CD4-positive, CD25-positive, alpha-beta regulatory T cell (primary cell): ENCODE data around the gene RC3H2. TPM values are rescaled to one million over a fixed set of nuclear protein-coding genes. Genes with fewer than 3 reads are reported as not detected.
"Not testable (repeated sequence)": the region's sequence is repeated elsewhere in the genome, so short reads cannot be mapped to it uniquely, and the experiment has no call there.

Source experiments
- ATAC-seq, 2 donors: fragments of 150-1000 bp; cut with Tn5 transposase; one replicate each; pipeline ENCODE4 v1.10.0; 2021; ENCODE audit warnings: low read depth in 2 of 2, moderate number of reproducible peaks in 2 of 2, moderate library complexity in 1 of 2
- DNase-seq, 3 donors: peaks; one replicate each; pipeline versions ENCODE4 v3.0.0 to v3.0.0-alpha.2; 2012 to 2022; ENCODE audit warnings: mixed read lengths in 1 of 3
- H3K27ac ChIP-seq: one replicate; pipeline ENCODE4 v1.7.0; 2013; ENCODE audit warnings: mild to moderate bottlenecking, low read length; ENCODE audit not compliant: insufficient read depth, poor library complexity, severe bottlenecking
- H3K27me3 ChIP-seq: one replicate; pipeline ENCODE4 v1.7.0; 2013; ENCODE audit warnings: low read length; ENCODE audit not compliant: control insufficient read depth, insufficient read depth
- H3K36me3 ChIP-seq: one replicate; pipeline ENCODE4 v1.7.0; 2013; ENCODE audit warnings: mild to moderate bottlenecking, low read length, moderate library complexity; ENCODE audit not compliant: control insufficient read depth, insufficient read depth
- H3K4me1 ChIP-seq: 2 replicates; pipeline ENCODE4 v1.7.0; 2013; ENCODE audit warnings: mild to moderate bottlenecking, low read length; ENCODE audit not compliant: insufficient read depth, control insufficient read depth, poor library complexity, severe bottlenecking
- H3K4me3 ChIP-seq: one replicate; pipeline ENCODE4 v1.7.0; 2013; ENCODE audit warnings: low read depth, mild to moderate bottlenecking, low read length, moderate library complexity
- H3K9me3 ChIP-seq, 2 experiments: 1 replicate in 1 of 2; 2 replicates in 1 of 2; pipeline ENCODE4 v1.7.0; 2013; ENCODE audit warnings: low read length in 2 of 2, mild to moderate bottlenecking in 1 of 2, moderate library complexity in 1 of 2; ENCODE audit not compliant: control insufficient read depth in 2 of 2
- H3K27ac Mint-ChIP-seq, 3 donors: one replicate each; pipeline ENCODE4 v1.8.0; 2020 to 2022; ENCODE audit warnings: mild to moderate bottlenecking in 3 of 3, mixed read lengths in 3 of 3, moderate library complexity in 2 of 3
- H3K27me3 Mint-ChIP-seq: one replicate; pipeline ENCODE4 v1.8.0; 2022; ENCODE audit warnings: mild to moderate bottlenecking, mixed read lengths
- H3K36me3 Mint-ChIP-seq: one replicate; pipeline ENCODE4 v1.8.0; 2020; ENCODE audit warnings: mixed read lengths
- H3K4me1 Mint-ChIP-seq, 4 donors: one replicate each; pipeline ENCODE4 v1.8.0; 2020 to 2022; ENCODE audit warnings: mixed read lengths in 4 of 4, mild to moderate bottlenecking in 1 of 4
- H3K4me3 Mint-ChIP-seq, 4 donors: one replicate each; pipeline ENCODE4 v1.8.0; 2020 to 2022; ENCODE audit warnings: mild to moderate bottlenecking in 4 of 4, mixed read lengths in 4 of 4, moderate library complexity in 3 of 4
- H3K9me3 Mint-ChIP-seq, 7 donors: one replicate each; pipeline ENCODE4 v1.8.0; 2020 to 2022; ENCODE audit warnings: mixed read lengths in 7 of 7, mild to moderate bottlenecking in 3 of 7, moderate library complexity in 2 of 7
- polyA plus RNA-seq, 4 donors: library from polyadenylated mRNA; unstranded; fragments of 300-500 nt; fragmentation: Illumina TruSeq; gene quantifications; one replicate each; pipeline ENCODE4 v1.2.3, GENCODE V29; 2021
- total RNA-seq: library from RNA; stranded (reverse); gene quantifications from one replicate; pipeline ENCODE4 v1.2.3, GENCODE V29; 2022

RC3H2 gene
- total and polyA plus RNA-seq, 5 donors from 2014 or later: 23.2 to 82.4 (median 29.8) TPM

GRCh38 chr9:122912964-122913673 is 8.0 kb upstream of the RC3H2 start, which contains the start of gene ZBTB6:
Gene ZBTB6, minus strand, starts transcription at chr9:122913323. Its CDS starts 1,251 bp downstream, at chr9:122912072.
- H3K27me3 ChIP-seq: no peaks in the 10 kb centered on the region
- H3K36me3 Mint-ChIP-seq: peaks cover 12% of the 10 kb centered on the region
- no peaks in the 10 kb centered on the region for H3K27me3 Mint-ChIP-seq
- peaks cover 15% of the 10 kb centered on the region for H3K4me1 ChIP-seq
- no peaks in the 10 kb centered on the region for H3K9me3 ChIP-seq
- H3K4me3 Mint-ChIP-seq: peak within 1 kb of the TSS; percentile 91 to 99 (median 98)
- H3K9me3 Mint-ChIP-seq: no peaks in the 10 kb centered on the region
- DNase-seq (peak; percentile 61 to 90 (median 77)), ATAC-seq (peak; percentile 94)
- peaks cover 25% of the 10 kb centered on the region for H3K36me3 ChIP-seq
- peak within 1 kb of the TSS; percentile 91 to 100 (median 98) for H3K27ac Mint-ChIP-seq
- H3K4me3 ChIP-seq: peak within 1 kb of the TSS; percentile 94
- H3K27ac ChIP-seq: peak within 1 kb of the TSS; percentile 87
- peaks cover 26 to 40% (median 33%) of the 10 kb centered on the region in 4 donors for H3K4me1 Mint-ChIP-seq

GRCh38 chr9:122912671-122912963 is 7.5 kb upstream of the RC3H2 start:
- H3K27me3 ChIP-seq: no peaks in the 10 kb centered on the region
- H3K4me1 Mint-ChIP-seq: peaks cover 25 to 42% (median 33%) of the 10 kb centered on the region in 4 donors
- H3K27ac Mint-ChIP-seq: peak overlapping the region; percentile 91 to 100 (median 98)
- H3K4me3 ChIP-seq: peak overlapping the region; percentile 94
- H3K4me3 Mint-ChIP-seq: peak overlapping the region; percentile 91 to 99 (median 98)
- ATAC-seq: no peak
- no peaks in the 10 kb centered on the region for H3K27me3 Mint-ChIP-seq
- peaks cover 15% of the 10 kb centered on the region for H3K4me1 ChIP-seq
- H3K27ac ChIP-seq: peak overlapping the region; percentile 87
- peaks cover 15% of the 10 kb centered on the region for H3K36me3 Mint-ChIP-seq
- no peaks in the 10 kb centered on the region for H3K9me3 ChIP-seq
- peaks cover 25% of the 10 kb centered on the region for H3K36me3 ChIP-seq
- no peak for DNase-seq
- H3K9me3 Mint-ChIP-seq: no peaks in the 10 kb centered on the region

GRCh38 chr9:122906122-122906521 is 963 bp upstream of the RC3H2 start:
- H3K27ac Mint-ChIP-seq: peak overlapping the region in 1 of 3 donors; percentile 98
- not testable (repeated sequence) for DNase-seq, H3K9me3 Mint-ChIP-seq, H3K4me3 ChIP-seq, H3K9me3 ChIP-seq, H3K27me3 Mint-ChIP-seq, ATAC-seq, H3K27me3 ChIP-seq, H3K36me3 Mint-ChIP-seq
- peaks cover 17 to 42% (median 32%) of the 10 kb centered on the region in 4 donors for H3K4me1 Mint-ChIP-seq
- peaks cover 20% of the 10 kb centered on the region for H3K36me3 ChIP-seq
- peaks cover 43% of the 10 kb centered on the region for H3K4me1 ChIP-seq
- peak overlapping the region in 2 of 4 donors; percentile 39 to 98 for H3K4me3 Mint-ChIP-seq
- peak overlapping the region; percentile 94 for H3K27ac ChIP-seq

- Histone ChIP-seq H3K4me1 (peaks cover 59% of the 10 kb centered on the region), H3K36me3 (peaks cover 6% of the 10 kb centered on the region), H3K27me3 (no peaks in the 10 kb centered on the region), H3K9me3 (no peaks in the 10 kb centered on the region), H3K4me3 (peak overlapping the region; percentile 95), H3K27ac (peak overlapping the region; percentile 94)
- Mint-ChIP-seq H3K9me3 (no peaks in the 10 kb centered on the region), H3K36me3 (peaks cover 5% of the 10 kb centered on the region), H3K4me3 (peak overlapping the region; percentile 93 to 99 (median 96)), H3K27me3 (peaks cover 4% of the 10 kb centered on the region), H3K4me1 (peaks cover 15 to 47% (median 36%) of the 10 kb centered on the region in 4 donors), H3K27ac (peak overlapping the region; percentile 91 to 98 (median 92))
- DNase-seq: peak in 2 of 3 donors; percentile 21 to 39
- ATAC-seq: no peak
Observed at GRCh38 chr9:122904466-122904822, 715 bp downstream of the RC3H2 start.

GRCh38 chr9:122900791-122901190 is 4.4 kb downstream of the RC3H2 start:
- peak overlapping the region; percentile 52 to 98 (median 80) for H3K4me3 Mint-ChIP-seq
- peak overlapping the region; percentile 52 to 80 (median 73) for H3K27ac Mint-ChIP-seq
- H3K36me3 Mint-ChIP-seq: peaks cover 7% of the 10 kb centered on the region
- Histone ChIP-seq H3K27ac (peak overlapping the region; percentile 77), H3K27me3 (no peaks in the 10 kb centered on the region), H3K4me3 (peak overlapping the region; percentile 92), H3K36me3 (peaks cover 15% of the 10 kb centered on the region), H3K9me3 (no peaks in the 10 kb centered on the region), H3K4me1 (peaks cover 80% of the 10 kb centered on the region)
- no peak for ATAC-seq
- peaks cover 31 to 75% (median 53%) of the 10 kb centered on the region in 4 donors for H3K4me1 Mint-ChIP-seq
- H3K9me3 Mint-ChIP-seq: no peaks in the 10 kb centered on the region
- H3K27me3 Mint-ChIP-seq: no peaks in the 10 kb centered on the region
- peak in 2 of 3 donors; percentile 30 to 35 for DNase-seq

GRCh38 chr9:122897969-122898368 is 7.2 kb downstream of the RC3H2 start:
- Mint-ChIP-seq H3K4me3 (peak overlapping the region; percentile 34 to 57 (median 52)), H3K9me3 (no peaks in the 10 kb centered on the region), H3K36me3 (peaks cover 9% of the 10 kb centered on the region), H3K27me3 (no peaks in the 10 kb centered on the region), H3K4me1 (peaks cover 27 to 70% (median 40%) of the 10 kb centered on the region in 4 donors), H3K27ac (no peak overlapping the region)
- peaks cover 40% of the 10 kb centered on the region for H3K36me3 ChIP-seq
- ATAC-seq: no peak
- peaks cover 56% of the 10 kb centered on the region for H3K4me1 ChIP-seq
- H3K27me3 ChIP-seq: no peaks in the 10 kb centered on the region
- no peak for DNase-seq
- H3K4me3 ChIP-seq: peak overlapping the region; percentile 32
- peak overlapping the region; percentile 14 for H3K27ac ChIP-seq
- no peaks in the 10 kb centered on the region for H3K9me3 ChIP-seq

- peaks cover 72% of the 10 kb centered on the region for H3K36me3 ChIP-seq
- H3K27ac Mint-ChIP-seq: no peak overlapping the region
Observed at GRCh38 chr9:122888480-122888879, 16.7 kb downstream of the RC3H2 start.

GRCh38 chr9:122883125-122883524 is 22.0 kb downstream of the RC3H2 start:
- no peak overlapping the region for H3K27ac ChIP-seq
- no peak for ATAC-seq

More at GRCh38 chr9:122888480-122888879, 16.7 kb downstream of the RC3H2 start:
- no peaks in the 10 kb centered on the region for H3K9me3 ChIP-seq
- H3K4me3 Mint-ChIP-seq: no peak overlapping the region
- ATAC-seq (no peak), DNase-seq (no peak)
- no peak overlapping the region for H3K4me3 ChIP-seq
- H3K9me3 Mint-ChIP-seq: no peaks in the 10 kb centered on the region
- no peaks in the 10 kb centered on the region for H3K27me3 Mint-ChIP-seq
- H3K4me1 ChIP-seq: no peaks in the 10 kb centered on the region
- no peak overlapping the region for H3K27ac ChIP-seq
- H3K4me1 Mint-ChIP-seq: peaks cover 0 to 7% (median 5%) of the 10 kb centered on the region in 4 donors
- H3K36me3 Mint-ChIP-seq: peaks cover 21% of the 10 kb centered on the region
- H3K27me3 ChIP-seq: no peaks in the 10 kb centered on the region

More at GRCh38 chr9:122883125-122883524, 22.0 kb downstream of the RC3H2 start:
- H3K9me3 ChIP-seq: no peaks in the 10 kb centered on the region
- H3K4me1 ChIP-seq: no peaks in the 10 kb centered on the region
- Mint-ChIP-seq H3K36me3 (peaks cover 32% of the 10 kb centered on the region), H3K27me3 (no peaks in the 10 kb centered on the region), H3K4me1 (peaks cover 3 to 13% (median 7%) of the 10 kb centered on the region in 4 donors), H3K9me3 (no peaks in the 10 kb centered on the region), H3K27ac (peak overlapping the region in 2 of 3 donors; percentile 20 to 51), H3K4me3 (no peak overlapping the region)
- H3K36me3 ChIP-seq: peaks cover 76% of the 10 kb centered on the region
- DNase-seq: no peak
- H3K27me3 ChIP-seq: no peaks in the 10 kb centered on the region
- H3K4me3 ChIP-seq: no peak overlapping the region
